ENCODE measurements around the gene EPS8. TPM values are rescaled to one million over a fixed set of nuclear protein-coding genes. Genes with fewer than 3 reads are reported as not detected.

EPS8 gene
- total RNA-seq, 1 experiment from 2014 or later, result 97.5 TPM

DNA sequence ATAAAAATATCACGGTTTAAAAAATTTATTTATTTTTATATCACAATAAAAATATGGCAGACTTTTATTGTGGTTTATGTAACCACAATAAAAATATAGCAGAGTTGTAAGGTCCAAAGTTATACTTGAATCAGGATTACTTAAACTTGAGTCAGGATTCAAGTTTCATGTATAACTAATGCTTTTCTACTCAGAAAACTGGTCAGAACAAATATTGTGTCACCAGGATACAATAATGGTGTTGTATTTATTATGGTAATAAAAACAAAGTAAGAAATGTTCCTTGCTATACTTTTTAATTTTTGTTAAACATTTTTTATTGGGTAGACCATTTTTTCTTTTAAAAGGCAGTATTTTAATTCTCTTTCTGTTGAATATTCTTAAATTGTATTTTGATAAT is 29.2 kb upstream of the EPS8 start:
- Mint-ChIP-seq H3K9me3 (ENCODE audit: low read depth, unreplicated experiment) (no peaks in the 10 kb centered on the region), H3K27ac (ENCODE audit: unreplicated experiment) (no peak overlapping the region), H3K4me1 (ENCODE audit: low read depth, unreplicated experiment) (peaks cover 28% of the 10 kb centered on the region), H3K27me3 (ENCODE audit: unreplicated experiment) (no peaks in the 10 kb centered on the region), H3K36me3 (ENCODE audit: insufficient read depth, unreplicated experiment) (no peaks in the 10 kb centered on the region), H3K4me3 (ENCODE audit: low read depth, unreplicated experiment) (no peak overlapping the region)
- no TSS peak for BruUV-seq (replicated peaks)
- no peak for DNase-seq
- intact Hi-C loops (cut with micrococcal nuclease; ENCODE audit: unreplicated experiment), result no loop called here
- TF ChIP-seq, protein P1, sequence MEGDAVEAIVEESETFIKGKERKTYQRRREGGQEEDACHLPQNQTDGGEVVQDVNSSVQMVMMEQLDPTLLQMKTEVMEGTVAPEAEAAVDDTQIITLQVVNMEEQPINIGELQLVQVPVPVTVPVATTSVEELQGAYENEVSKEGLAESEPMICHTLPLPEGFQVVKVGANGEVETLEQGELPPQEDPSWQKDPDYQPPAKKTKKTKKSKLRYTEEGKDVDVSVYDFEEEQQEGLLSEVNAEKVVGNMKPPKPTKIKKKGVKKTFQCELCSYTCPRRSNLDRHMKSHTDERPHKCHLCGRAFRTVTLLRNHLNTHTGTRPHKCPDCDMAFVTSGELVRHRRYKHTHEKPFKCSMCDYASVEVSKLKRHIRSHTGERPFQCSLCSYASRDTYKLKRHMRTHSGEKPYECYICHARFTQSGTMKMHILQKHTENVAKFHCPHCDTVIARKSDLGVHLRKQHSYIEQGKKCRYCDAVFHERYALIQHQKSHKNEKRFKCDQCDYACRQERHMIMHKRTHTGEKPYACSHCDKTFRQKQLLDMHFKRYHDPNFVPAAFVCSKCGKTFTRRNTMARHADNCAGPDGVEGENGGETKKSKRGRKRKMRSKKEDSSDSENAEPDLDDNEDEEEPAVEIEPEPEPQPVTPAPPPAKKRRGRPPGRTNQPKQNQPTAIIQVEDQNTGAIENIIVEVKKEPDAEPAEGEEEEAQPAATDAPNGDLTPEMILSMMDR (IDR thresholded peaks at IDR 0.05; ENCODE audit: unreplicated experiment), result no peak
- CTCF ChIA-PET, result no interaction called here

DNA sequence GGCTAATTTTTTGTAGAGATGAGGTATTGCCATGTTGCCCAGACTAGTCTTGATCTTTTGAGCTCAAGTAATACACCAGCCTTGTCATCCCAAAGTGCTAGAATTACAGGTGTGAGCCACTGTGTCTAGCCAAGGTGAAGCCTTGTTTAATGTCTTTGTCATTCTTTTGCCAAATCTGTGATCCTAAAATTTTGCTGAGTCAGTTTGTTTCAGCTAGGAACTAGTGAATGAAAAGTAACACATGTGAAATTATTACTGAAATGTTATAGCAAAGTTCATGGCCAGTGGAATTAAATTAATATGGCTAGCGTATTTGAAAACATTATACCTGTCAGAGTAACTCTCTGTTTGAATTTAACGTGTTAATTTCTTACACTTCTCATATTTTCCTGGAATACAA is 26.5 kb upstream of the EPS8 start:
- H3K4me3 Mint-ChIP-seq (ENCODE audit: low read depth, unreplicated experiment), result no peak overlapping the region
- DNase-seq, result no peak
- intact Hi-C loops (cut with micrococcal nuclease; ENCODE audit: unreplicated experiment), result no loop called here
- no peaks in the 10 kb centered on the region for H3K36me3 Mint-ChIP-seq (ENCODE audit: insufficient read depth, unreplicated experiment)
- BruUV-seq (replicated peaks), result no TSS peak
- peaks cover 19% of the 10 kb centered on the region for H3K4me1 Mint-ChIP-seq (ENCODE audit: low read depth, unreplicated experiment)
- no peaks in the 10 kb centered on the region for H3K27me3 Mint-ChIP-seq (ENCODE audit: unreplicated experiment)
- TF ChIP-seq, protein P1 (IDR thresholded peaks at IDR 0.05; ENCODE audit: unreplicated experiment), result no peak
- no peak overlapping the region for H3K27ac Mint-ChIP-seq (ENCODE audit: unreplicated experiment)
- H3K9me3 Mint-ChIP-seq (ENCODE audit: low read depth, unreplicated experiment), result no peaks in the 10 kb centered on the region
- CTCF ChIA-PET, result no interaction called here

DNA sequence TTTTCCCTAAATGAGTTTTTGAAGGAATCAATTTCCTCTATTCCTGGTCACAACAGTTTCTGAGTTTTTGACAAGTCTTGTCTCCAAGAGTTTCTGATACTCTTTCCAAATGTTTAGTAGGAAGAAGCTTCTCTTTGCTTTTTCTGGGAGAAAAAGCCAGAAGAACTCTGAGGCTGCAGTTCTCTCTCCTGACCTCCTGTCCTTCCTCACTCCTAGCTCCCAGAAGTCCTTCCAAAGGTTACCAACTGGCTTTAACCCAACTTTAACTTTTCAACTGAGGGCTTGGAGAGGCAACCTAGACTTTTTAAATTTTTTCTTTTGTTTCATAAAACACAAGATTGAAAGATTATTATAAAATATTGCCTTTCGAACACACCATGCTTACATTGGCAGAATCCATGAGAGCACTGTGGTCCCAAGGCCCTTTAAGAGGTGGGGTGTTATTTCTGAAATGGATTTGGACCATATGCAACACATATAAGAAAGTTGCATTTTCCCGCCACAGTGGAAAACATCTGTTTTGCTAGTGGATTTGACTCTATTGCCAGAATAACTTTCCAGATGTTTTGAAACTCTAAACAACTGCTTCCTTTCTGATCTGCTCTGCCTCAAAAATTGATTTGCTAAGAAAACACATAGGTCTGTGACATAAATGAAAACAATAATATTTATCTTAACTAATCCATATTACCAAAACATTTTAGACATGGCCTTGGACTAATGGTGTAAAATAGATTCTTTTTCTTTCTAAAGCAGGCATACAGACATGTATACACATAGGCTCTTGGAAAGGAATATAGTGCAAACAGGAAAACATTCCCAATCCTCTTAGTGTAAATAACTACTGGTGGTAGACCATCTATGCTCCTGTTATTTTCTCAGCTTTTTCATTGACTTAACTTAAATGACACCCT is 22.3 kb upstream of the EPS8 start:
- no peaks in the 10 kb centered on the region for H3K9me3 Mint-ChIP-seq (ENCODE audit: low read depth, unreplicated experiment)
- intact Hi-C loops (cut with micrococcal nuclease; ENCODE audit: unreplicated experiment), result no loop called here
- peaks cover 3% of the 10 kb centered on the region for H3K4me1 Mint-ChIP-seq (ENCODE audit: low read depth, unreplicated experiment)
- CTCF ChIA-PET, result no interaction called here
- no peaks in the 10 kb centered on the region for H3K36me3 Mint-ChIP-seq (ENCODE audit: insufficient read depth, unreplicated experiment)
- H3K27ac Mint-ChIP-seq (ENCODE audit: unreplicated experiment), result no peak overlapping the region
- BruUV-seq (replicated peaks), result no TSS peak
- DNase-seq, result no peak
- no peak overlapping the region for H3K4me3 Mint-ChIP-seq (ENCODE audit: low read depth, unreplicated experiment)
- TF ChIP-seq, protein P1 (IDR thresholded peaks at IDR 0.05; ENCODE audit: unreplicated experiment), result no peak
- H3K27me3 Mint-ChIP-seq (ENCODE audit: unreplicated experiment), result no peaks in the 10 kb centered on the region

- Mint-ChIP-seq H3K9me3 (ENCODE audit: low read depth, unreplicated experiment) (no peaks in the 10 kb centered on the region), H3K4me3 (ENCODE audit: low read depth, unreplicated experiment) (no peak overlapping the region), H3K36me3 (ENCODE audit: insufficient read depth, unreplicated experiment) (no peaks in the 10 kb centered on the region), H3K4me1 (ENCODE audit: low read depth, unreplicated experiment) (peaks cover 13% of the 10 kb centered on the region), H3K27me3 (ENCODE audit: unreplicated experiment) (no peaks in the 10 kb centered on the region), H3K27ac (ENCODE audit: unreplicated experiment) (no peak overlapping the region)
- no TSS peak for BruUV-seq (replicated peaks)
- TF ChIP-seq, protein P1 (IDR thresholded peaks at IDR 0.05; ENCODE audit: unreplicated experiment), result no peak
- CTCF ChIA-PET, result interaction anchor here (1.1 kb wide), 1 partner anchor 15 kb away, joined by 4 read pairs; no protein-coding TSS in a partner anchor
- no peak for DNase-seq
- intact Hi-C loops (cut with micrococcal nuclease; ENCODE audit: unreplicated experiment), result no loop called here
These were observed 19.5 kb upstream of the EPS8 start for GRCh38 chr12:15808652-15809051.

Measured in Calu3 (cell line).